Measurements from ENCODE around the gene ZNF185. TPM values are rescaled to one million over a fixed set of nuclear protein-coding genes. Genes with fewer than 3 reads are reported as not detected.

ZNF185 gene
- total RNA-seq = 1 to 10 TPM in 1 of 2 experiments, under 1 TPM in 1; 0.82 to 1.4 TPM

- Mint-ChIP-seq H3K27ac (no peak within 1 kb of the TSS), H3K36me3 (no peaks in the 10 kb centered on the region), H3K27me3 (peaks cover 13% of the 10 kb centered on the region), H3K9me3 (no peaks in the 10 kb centered on the region), H3K4me3 (no peak within 1 kb of the TSS), H3K4me1 (ENCODE audit: low read depth) (no peaks in the 10 kb centered on the region)
- peak; percentile 16 for DNase-seq
- intact Hi-C loops (cut with micrococcal nuclease) = no loop called here
- ChIA-PET CTCF (no interaction called here), POLR2A (no interaction called here)
Observed at GRCh38 chrX:152897222-152898131, at the start of gene ZNF185. TSS of gene ZNF185 (plus strand) at chrX:152898067. CDS start at chrX:152914490, 16,423 bp downstream.

GRCh38 chrX:152850465-152850864 lies 47.4 kb upstream of the ZNF185 start:
- H3K4me1 Mint-ChIP-seq (ENCODE audit: low read depth) = no peaks in the 10 kb centered on the region
- no peaks in the 10 kb centered on the region for H3K9me3 Mint-ChIP-seq
- POLR2A ChIA-PET = no interaction called here
- CTCF ChIA-PET = no interaction called here
- no peak for DNase-seq
- H3K27ac Mint-ChIP-seq = no peak overlapping the region
- no peaks in the 10 kb centered on the region for H3K27me3 Mint-ChIP-seq
- peaks cover 32% of the 10 kb centered on the region for H3K36me3 Mint-ChIP-seq
- intact Hi-C loops (cut with micrococcal nuclease) = no loop called here
- no peak overlapping the region for H3K4me3 Mint-ChIP-seq

- H3K27ac Mint-ChIP-seq = no peak overlapping the region
- CTCF ChIA-PET = no interaction called here
Observed at GRCh38 chrX:152853986-152854385, 43.9 kb upstream of the ZNF185 start.

GRCh38 chrX:152861116-152861515 lies 36.8 kb upstream of the ZNF185 start:
- no peaks in the 10 kb centered on the region for H3K27me3 Mint-ChIP-seq
- intact Hi-C loops (cut with micrococcal nuclease) = no loop called here
- no peak overlapping the region for H3K4me3 Mint-ChIP-seq
- ChIA-PET CTCF (no interaction called here), POLR2A (no interaction called here)
- no peaks in the 10 kb centered on the region for H3K9me3 Mint-ChIP-seq
- no peaks in the 10 kb centered on the region for H3K4me1 Mint-ChIP-seq (ENCODE audit: low read depth)
- no peak overlapping the region for H3K27ac Mint-ChIP-seq
- DNase-seq = no peak
- peaks cover 16% of the 10 kb centered on the region for H3K36me3 Mint-ChIP-seq

More at GRCh38 chrX:152853986-152854385, 43.9 kb upstream of the ZNF185 start:
- DNase-seq = no peak
- no peaks in the 10 kb centered on the region for H3K9me3 Mint-ChIP-seq
- H3K36me3 Mint-ChIP-seq = peaks cover 28% of the 10 kb centered on the region
- no peaks in the 10 kb centered on the region for H3K4me1 Mint-ChIP-seq (ENCODE audit: low read depth)
- no peaks in the 10 kb centered on the region for H3K27me3 Mint-ChIP-seq
- no peak overlapping the region for H3K4me3 Mint-ChIP-seq
- intact Hi-C loops (cut with micrococcal nuclease) = no loop called here
- POLR2A ChIA-PET = no interaction called here

GRCh38 chrX:152861826-152862225 lies 36.0 kb upstream of the ZNF185 start:
- intact Hi-C loops (cut with micrococcal nuclease) = no loop called here
- H3K4me1 Mint-ChIP-seq (ENCODE audit: low read depth) = no peaks in the 10 kb centered on the region
- CTCF ChIA-PET = no interaction called here
- DNase-seq = no peak
- POLR2A ChIA-PET = no interaction called here
- H3K27me3 Mint-ChIP-seq = no peaks in the 10 kb centered on the region
- no peak overlapping the region for H3K4me3 Mint-ChIP-seq
- H3K9me3 Mint-ChIP-seq = no peaks in the 10 kb centered on the region
- H3K36me3 Mint-ChIP-seq = peaks cover 16% of the 10 kb centered on the region
- H3K27ac Mint-ChIP-seq = no peak overlapping the region

- POLR2A ChIA-PET = no interaction called here
- CTCF ChIA-PET = no interaction called here
- Mint-ChIP-seq H3K4me3 (no peak overlapping the region), H3K27ac (no peak overlapping the region), H3K36me3 (peaks cover 22% of the 10 kb centered on the region), H3K27me3 (no peaks in the 10 kb centered on the region), H3K4me1 (ENCODE audit: low read depth) (no peaks in the 10 kb centered on the region), H3K9me3 (no peaks in the 10 kb centered on the region)
- intact Hi-C loops (cut with micrococcal nuclease) = no loop called here
- no peak for DNase-seq
Observed at GRCh38 chrX:152865232-152865920, 32.5 kb upstream of the ZNF185 start.

- no peaks in the 10 kb centered on the region for H3K27me3 Mint-ChIP-seq
- DNase-seq = no peak
- intact Hi-C loops (cut with micrococcal nuclease) = no loop called here
- no peaks in the 10 kb centered on the region for H3K4me1 Mint-ChIP-seq (ENCODE audit: low read depth)
- no peak overlapping the region for H3K4me3 Mint-ChIP-seq
- H3K9me3 Mint-ChIP-seq = no peaks in the 10 kb centered on the region
- POLR2A ChIA-PET = no interaction called here
- peaks cover 22% of the 10 kb centered on the region for H3K36me3 Mint-ChIP-seq
- H3K27ac Mint-ChIP-seq = no peak overlapping the region
- CTCF ChIA-PET = no interaction called here
Observed at GRCh38 chrX:152866386-152866785, 31.5 kb upstream of the ZNF185 start.

- H3K36me3 Mint-ChIP-seq = peaks cover 9% of the 10 kb centered on the region
- H3K9me3 Mint-ChIP-seq = no peaks in the 10 kb centered on the region
- no peak overlapping the region for H3K4me3 Mint-ChIP-seq
- intact Hi-C loops (cut with micrococcal nuclease) = no loop called here
- ChIA-PET CTCF (no interaction called here), POLR2A (no interaction called here)
- no peak for DNase-seq
- no peaks in the 10 kb centered on the region for H3K27me3 Mint-ChIP-seq
- H3K27ac Mint-ChIP-seq = no peak overlapping the region
- peaks cover 6% of the 10 kb centered on the region for H3K4me1 Mint-ChIP-seq (ENCODE audit: low read depth)
Observed at GRCh38 chrX:152869972-152870371, 27.9 kb upstream of the ZNF185 start.

- ChIA-PET CTCF (no interaction called here), POLR2A (no interaction called here)
- H3K4me1 Mint-ChIP-seq (ENCODE audit: low read depth) = peaks cover 6% of the 10 kb centered on the region
- H3K4me3 Mint-ChIP-seq = no peak overlapping the region
- intact Hi-C loops (cut with micrococcal nuclease) = no loop called here
- H3K27ac Mint-ChIP-seq = no peak overlapping the region
- H3K36me3 Mint-ChIP-seq = peaks cover 6% of the 10 kb centered on the region
- H3K9me3 Mint-ChIP-seq = no peaks in the 10 kb centered on the region
- no peak for DNase-seq
- no peaks in the 10 kb centered on the region for H3K27me3 Mint-ChIP-seq
Observed at GRCh38 chrX:152871260-152871659, 26.6 kb upstream of the ZNF185 start.

- ChIA-PET CTCF (no interaction called here), POLR2A (no interaction called here)
- H3K36me3 Mint-ChIP-seq = peaks cover 6% of the 10 kb centered on the region
- H3K27me3 Mint-ChIP-seq = no peaks in the 10 kb centered on the region
- intact Hi-C loops (cut with micrococcal nuclease) = no loop called here
- H3K27ac Mint-ChIP-seq = no peak overlapping the region
- H3K4me1 Mint-ChIP-seq (ENCODE audit: low read depth) = peaks cover 6% of the 10 kb centered on the region
- H3K4me3 Mint-ChIP-seq = no peak overlapping the region
- no peaks in the 10 kb centered on the region for H3K9me3 Mint-ChIP-seq
- no peak for DNase-seq
Observed at GRCh38 chrX:152872522-152872921, 25.3 kb upstream of the ZNF185 start.

- H3K36me3 Mint-ChIP-seq = peaks cover 6% of the 10 kb centered on the region
- no peaks in the 10 kb centered on the region for H3K9me3 Mint-ChIP-seq
- ChIA-PET CTCF (no interaction called here), POLR2A (no interaction called here)
- H3K4me1 Mint-ChIP-seq (ENCODE audit: low read depth) = peaks cover 6% of the 10 kb centered on the region
- no peak for DNase-seq
- no peak overlapping the region for H3K4me3 Mint-ChIP-seq
- H3K27ac Mint-ChIP-seq = no peak overlapping the region
- no peaks in the 10 kb centered on the region for H3K27me3 Mint-ChIP-seq
- intact Hi-C loops (cut with micrococcal nuclease) = no loop called here
Observed at GRCh38 chrX:152873361-152873760, 24.5 kb upstream of the ZNF185 start.

GRCh38 chrX:152876931-152877840 lies 20.7 kb upstream of the ZNF185 start:
- no peak overlapping the region for H3K4me3 Mint-ChIP-seq
- H3K9me3 Mint-ChIP-seq = no peaks in the 10 kb centered on the region
- POLR2A ChIA-PET = no interaction called here
- H3K27me3 Mint-ChIP-seq = no peaks in the 10 kb centered on the region
- intact Hi-C loops (cut with micrococcal nuclease) = no loop called here
- DNase-seq = no peak
- CTCF ChIA-PET = no interaction called here
- no peak overlapping the region for H3K27ac Mint-ChIP-seq
- peaks cover 3% of the 10 kb centered on the region for H3K4me1 Mint-ChIP-seq (ENCODE audit: low read depth)
- no peaks in the 10 kb centered on the region for H3K36me3 Mint-ChIP-seq
